GM12878 (cell line): ENCODE results near the gene UBAP1L. TPM values are rescaled to one million over a fixed set of nuclear protein-coding genes. Genes with fewer than 3 reads are reported as not detected.

Experiments used
- ATAC-seq: fragments of 200-7000 bp; cut with Tn5 transposase; 3 replicates; pipeline ENCODE4 v1.9.1; 2020; ENCODE audit warnings: mild to moderate bottlenecking, moderate library complexity
- BruUV-seq: library from RNA; stranded (reverse); fragments of 400-500 nt; replicated peaks from 2 replicates; lab custom pipeline; 2021; lab: Mats Ljungman, UMichigan
- CTCF ChIA-PET: fragments of 300-600 bp; sonication (Branson Sonifier 250); formaldehyde crosslinking; extraction: SDS; loops from one replicate; lab custom pipeline; 2021; ENCODE audit warnings: inconsistent platforms; lab: Yijun Ruan, JAX
- POLR2A ChIA-PET: fragments of 350-600 bp; formaldehyde crosslinking; extraction: SDS; loops from one replicate; lab custom pipeline; 2021; ENCODE audit warnings: inconsistent platforms; lab: Charles Lee
- RAD21 ChIA-PET: fragments of 300-600 bp; sonication (Branson Sonifier 250); formaldehyde crosslinking; loops from one replicate; lab custom pipeline; 2023; ENCODE audit warnings: antibody characterized with exemption; ENCODE audit not compliant: unreplicated experiment; lab: Charles Lee
- SMC1A ChIA-PET: fragments of 300-600 bp; sonication (Branson Sonifier 250); formaldehyde crosslinking; loops from one replicate; lab custom pipeline; 2023; ENCODE audit not compliant: unreplicated experiment, uncharacterized antibody; lab: Charles Lee
- DNase-seq: peaks from one replicate; pipeline ENCODE4 v3.0.0-alpha.2; 2011; ENCODE audit warnings: low read depth, low spot score
- FAIRE-seq: peaks from 3 replicates; lab custom pipeline; 2011; peaks lifted over from hg19 to GRCh38; lab: Jason Lieb, UNC
- H2AFZ ChIP-seq: 2 replicates; pipeline ENCODE4 v1.6.0; 2011; ENCODE audit warnings: low read depth, low read length, control low read depth; ENCODE audit not compliant: control insufficient read depth
- H3K27ac ChIP-seq: 2 replicates; pipeline ENCODE4 v1.5.1; 2011; ENCODE audit warnings: control low read depth; ENCODE audit not compliant: control insufficient read depth, insufficient read depth
- H3K27me3 ChIP-seq, 2 experiments: replicated peaks in 1 of 2; 2 replicates each; pipeline versions ENCODE4 v1.6.0 to v1.6.1; 2011; ENCODE audit warnings: low read length in 1 of 2; ENCODE audit not compliant: control insufficient read depth in 2 of 2, insufficient read depth in 2 of 2
- H3K36me3 ChIP-seq, 2 experiments: 2 replicates each; pipeline ENCODE4 v1.5.1; 2011; ENCODE audit warnings: low read length in 1 of 2; ENCODE audit not compliant: control insufficient read depth in 2 of 2, insufficient read depth in 2 of 2
- H3K4me1 ChIP-seq: 2 replicates; pipeline ENCODE4 v1.6.1; 2011; ENCODE audit warnings: mild to moderate bottlenecking, low read length, moderate library complexity, mixed read lengths; ENCODE audit not compliant: control insufficient read depth, insufficient read depth
- H3K4me2 ChIP-seq: 2 replicates; pipeline ENCODE4 v1.6.0; 2011; ENCODE audit warnings: control low read depth; ENCODE audit not compliant: control insufficient read depth, insufficient read depth
- H3K4me3 ChIP-seq: fragments of 200-600 bp; sonication (generic); 2 replicates; pipeline ENCODE4 v1.5.1; 2016
- H3K79me2 ChIP-seq: 2 replicates; pipeline ENCODE4 v1.6.0; 2011; ENCODE audit warnings: low read length; ENCODE audit not compliant: control insufficient read depth, insufficient read depth
- H3K9ac ChIP-seq: 2 replicates; pipeline ENCODE4 v1.8.0; 2011; ENCODE audit warnings: low read length, control low read depth, mixed read lengths; ENCODE audit not compliant: control insufficient read depth, insufficient read depth
- H3K9me3 ChIP-seq: replicated peaks from 3 replicates; pipeline ENCODE4 v1.5.1; 2011; ENCODE audit warnings: mild to moderate bottlenecking, low read length; ENCODE audit not compliant: control insufficient read depth, insufficient read depth
- H4K20me1 ChIP-seq: 2 replicates; pipeline ENCODE4 v1.6.0; 2011; ENCODE audit not compliant: control insufficient read depth, insufficient read depth
- CHD1 ChIP-seq: IDR thresholded peaks from 2 replicates; pipeline ENCODE4 v1.6.1; 2012; ENCODE audit warnings: low read depth, low read length, improper control_type of control experiment
- DPF2 ChIP-seq: fragments of 450-650 bp; IDR thresholded peaks from 2 replicates; pipeline ENCODE4 v1.6.1; 2017; ENCODE audit warnings: mild to moderate bottlenecking
- GABPA ChIP-seq: IDR thresholded peaks from 2 replicates; pipeline ENCODE4 v1.6.1; 2014; ENCODE audit warnings: antibody characterized with exemption, low read depth, mild to moderate bottlenecking, inconsistent platforms
- JUND ChIP-seq: IDR thresholded peaks from 2 replicates; pipeline ENCODE4 v1.6.1; 2012; ENCODE audit warnings: low read depth, mild to moderate bottlenecking, low read length, improper control_type of control experiment, moderate library complexity
- KLF5 ChIP-seq: fragments of 450-650 bp; IDR thresholded peaks from 2 replicates; pipeline ENCODE4 v1.6.1; 2014; ENCODE audit warnings: mild to moderate bottlenecking; ENCODE audit not compliant: partially characterized antibody
- MXI1 ChIP-seq: fragments of 150-350 bp; IDR thresholded peaks from 2 replicates; pipeline ENCODE4 v1.6.1; 2011; ENCODE audit warnings: low read depth, mild to moderate bottlenecking, inconsistent platforms, low read length, improper control_type of control experiment
- NFXL1 ChIP-seq: fragments of 450-650 bp; IDR thresholded peaks from 2 replicates; pipeline ENCODE4 v1.6.1; 2017; ENCODE audit warnings: antibody characterized with exemption, mild to moderate bottlenecking, borderline replicate concordance
- ZZZ3 ChIP-seq: IDR thresholded peaks from 2 replicates; pipeline ENCODE4 v1.6.1; 2011; ENCODE audit warnings: low read depth; ENCODE audit not compliant: control insufficient read depth, insufficient read length
- WGBS: methylation state at CpG from one replicate; pipeline ENCODE4 v1.1.6; 2016; ENCODE audit warnings: low lambda C conversion rate; ENCODE audit not compliant: insufficient replicate concordance, insufficient coverage; ENCODE audit errors: missing lambda C conversion rate; 5-methylcytosine and 5-hydroxymethylcytosine counted together
- in situ Hi-C: fragments of 300-500 bp; cut with MboI; formaldehyde crosslinking; loops from 9 replicates; pipeline ENCODE4 v1.14.3; 2018; ENCODE audit warnings: mixed read lengths
- intact Hi-C: fragments of 100-400 bp; cut with micrococcal nuclease; formaldehyde crosslinking; loops from one replicate; pipeline ENCODE4 v1.14.2; 2022; ENCODE audit not compliant: unreplicated experiment
- polyA plus RNA-seq, 11 experiments: library from polyadenylated mRNA; depleted of rRNA in 4 of 11; unstranded in 6 of 11; stranded (reverse) in 5 of 11; fragments of >200 nt; fragmentation: Nextera tagmentation in 4 of 11; fragmentation: Illumina TruSeq in 1 of 11; extraction: Ambion mirVana in 4 of 11; extraction: Trizol in 1 of 11; gene quantifications; 1 replicate in 1 of 11; 2 replicates in 10 of 11; pipeline versions ENCODE4 v1.2.1 to v1.2.3, GENCODE V29; 2011 to 2016; ENCODE audit warnings: inconsistent platforms in 2 of 11, missing spikeins in 2 of 11, low read depth in 1 of 11
- total RNA-seq, 4 experiments: library from RNA; depleted of rRNA in 3 of 4; stranded (reverse); fragments of >200 nt in 3 of 4; fragmentation: Illumina TruSeq in 1 of 4; extraction: Trizol in 1 of 4; gene quantifications; 2 replicates each; pipeline versions ENCODE4 v1.2.1 to v1.2.3, GENCODE V29; 2013 to 2021
- TF ChIP-seq, protein P1 (sequence below): fragments of 150-350 bp; IDR thresholded peaks from 2 replicates; pipeline ENCODE4 v1.6.1; 2014; ENCODE audit warnings: mild to moderate bottlenecking, low read depth, low read length
- TF ChIP-seq, protein P2 (sequence below): fragments of 450-650 bp; IDR thresholded peaks from 2 replicates; pipeline ENCODE4 v1.6.1; 2017; ENCODE audit warnings: mild to moderate bottlenecking, low read depth, inconsistent platforms; ENCODE audit not compliant: poor library complexity, severe bottlenecking
- TF ChIP-seq, protein P3 (sequence below): fragments of 450-650 bp; IDR thresholded peaks from 2 replicates; pipeline ENCODE4 v1.6.1; 2017; ENCODE audit warnings: mild to moderate bottlenecking, moderate library complexity
- TF ChIP-seq, protein P4 (sequence below): fragments of 450-650 bp; conservative IDR thresholded peaks from 2 replicates; pipeline ENCODE4 v1.6.1; 2017; ENCODE audit warnings: mild to moderate bottlenecking, moderate library complexity

The UBAP1L gene
- total and polyA plus RNA-seq, 10 of the 15 experiments (the other 5 are each of a cell fraction or from before 2014, with no cell fraction given): 0.03 to 2.6 (median 1.0) TPM

DNA sequence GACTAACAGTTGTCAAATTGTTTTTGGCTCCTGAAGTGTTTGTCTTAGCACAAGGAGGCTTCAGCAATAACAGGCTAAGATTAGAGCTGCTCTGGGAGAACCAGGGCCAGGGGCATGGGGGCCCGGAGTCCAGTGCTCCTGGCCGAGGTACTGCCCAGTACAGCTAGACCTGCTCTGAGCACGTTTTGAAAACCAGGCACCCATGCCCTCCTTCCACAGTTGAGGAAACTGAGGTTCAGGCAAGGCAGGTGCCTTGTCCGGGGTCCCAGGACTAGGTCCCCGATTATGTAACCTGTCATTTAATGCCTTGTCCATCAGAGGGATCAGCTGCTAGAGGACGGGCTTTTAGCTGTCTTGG, 19.3 kb downstream of the UBAP1L start:
- RAD21 ChIA-PET: no interaction called here

More for the DNA sequence above, 19.3 kb downstream of the UBAP1L start:
- H3K9ac ChIP-seq: no peak overlapping the region
- intact Hi-C loops (no loop called here), in situ Hi-C loops (no loop called here)
- no peak overlapping the region for H2AFZ ChIP-seq
- FAIRE-seq (no peak), ATAC-seq (no peak), DNase-seq (no peak)
- H3K27me3 ChIP-seq: no peaks in the 10 kb centered on the region
- ChIA-PET CTCF (interaction anchor here (0.6 to 1.1 kb wide), 2 partner anchors 13 to 65 kb away, joined by 3 to 4 read pairs; no protein-coding TSS in a partner anchor), POLR2A (interaction anchor here (0.6 kb wide), 1 partner anchor 186 kb away, joined by 4 read pairs; no protein-coding TSS in a partner anchor), SMC1A (no interaction called here)
- no peaks in the 10 kb centered on the region; a peak in 2 of 4 replicates for H3K36me3 ChIP-seq
- no peak overlapping the region for H3K4me2 ChIP-seq
- no peaks in the 10 kb centered on the region for H3K79me2 ChIP-seq
- no peak overlapping the region for H3K4me3 ChIP-seq
- H4K20me1 ChIP-seq: no peaks in the 10 kb centered on the region
- no peak for TF ChIP-seq KLF5
- TF ChIP-seq NFXL1: no peak
- TF ChIP-seq, protein P1, sequence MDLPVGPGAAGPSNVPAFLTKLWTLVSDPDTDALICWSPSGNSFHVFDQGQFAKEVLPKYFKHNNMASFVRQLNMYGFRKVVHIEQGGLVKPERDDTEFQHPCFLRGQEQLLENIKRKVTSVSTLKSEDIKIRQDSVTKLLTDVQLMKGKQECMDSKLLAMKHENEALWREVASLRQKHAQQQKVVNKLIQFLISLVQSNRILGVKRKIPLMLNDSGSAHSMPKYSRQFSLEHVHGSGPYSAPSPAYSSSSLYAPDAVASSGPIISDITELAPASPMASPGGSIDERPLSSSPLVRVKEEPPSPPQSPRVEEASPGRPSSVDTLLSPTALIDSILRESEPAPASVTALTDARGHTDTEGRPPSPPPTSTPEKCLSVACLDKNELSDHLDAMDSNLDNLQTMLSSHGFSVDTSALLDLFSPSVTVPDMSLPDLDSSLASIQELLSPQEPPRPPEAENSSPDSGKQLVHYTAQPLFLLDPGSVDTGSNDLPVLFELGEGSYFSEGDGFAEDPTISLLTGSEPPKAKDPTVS: no peak
- TF ChIP-seq DPF2: no peak
- TF ChIP-seq CHD1: no peak
- TF ChIP-seq, protein P2, sequence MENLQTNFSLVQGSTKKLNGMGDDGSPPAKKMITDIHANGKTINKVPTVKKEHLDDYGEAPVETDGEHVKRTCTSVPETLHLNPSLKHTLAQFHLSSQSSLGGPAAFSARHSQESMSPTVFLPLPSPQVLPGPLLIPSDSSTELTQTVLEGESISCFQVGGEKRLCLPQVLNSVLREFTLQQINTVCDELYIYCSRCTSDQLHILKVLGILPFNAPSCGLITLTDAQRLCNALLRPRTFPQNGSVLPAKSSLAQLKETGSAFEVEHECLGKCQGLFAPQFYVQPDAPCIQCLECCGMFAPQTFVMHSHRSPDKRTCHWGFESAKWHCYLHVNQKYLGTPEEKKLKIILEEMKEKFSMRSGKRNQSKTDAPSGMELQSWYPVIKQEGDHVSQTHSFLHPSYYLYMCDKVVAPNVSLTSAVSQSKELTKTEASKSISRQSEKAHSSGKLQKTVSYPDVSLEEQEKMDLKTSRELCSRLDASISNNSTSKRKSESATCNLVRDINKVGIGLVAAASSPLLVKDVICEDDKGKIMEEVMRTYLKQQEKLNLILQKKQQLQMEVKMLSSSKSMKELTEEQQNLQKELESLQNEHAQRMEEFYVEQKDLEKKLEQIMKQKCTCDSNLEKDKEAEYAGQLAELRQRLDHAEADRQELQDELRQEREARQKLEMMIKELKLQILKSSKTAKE: no peak
- TF ChIP-seq, protein P3, sequence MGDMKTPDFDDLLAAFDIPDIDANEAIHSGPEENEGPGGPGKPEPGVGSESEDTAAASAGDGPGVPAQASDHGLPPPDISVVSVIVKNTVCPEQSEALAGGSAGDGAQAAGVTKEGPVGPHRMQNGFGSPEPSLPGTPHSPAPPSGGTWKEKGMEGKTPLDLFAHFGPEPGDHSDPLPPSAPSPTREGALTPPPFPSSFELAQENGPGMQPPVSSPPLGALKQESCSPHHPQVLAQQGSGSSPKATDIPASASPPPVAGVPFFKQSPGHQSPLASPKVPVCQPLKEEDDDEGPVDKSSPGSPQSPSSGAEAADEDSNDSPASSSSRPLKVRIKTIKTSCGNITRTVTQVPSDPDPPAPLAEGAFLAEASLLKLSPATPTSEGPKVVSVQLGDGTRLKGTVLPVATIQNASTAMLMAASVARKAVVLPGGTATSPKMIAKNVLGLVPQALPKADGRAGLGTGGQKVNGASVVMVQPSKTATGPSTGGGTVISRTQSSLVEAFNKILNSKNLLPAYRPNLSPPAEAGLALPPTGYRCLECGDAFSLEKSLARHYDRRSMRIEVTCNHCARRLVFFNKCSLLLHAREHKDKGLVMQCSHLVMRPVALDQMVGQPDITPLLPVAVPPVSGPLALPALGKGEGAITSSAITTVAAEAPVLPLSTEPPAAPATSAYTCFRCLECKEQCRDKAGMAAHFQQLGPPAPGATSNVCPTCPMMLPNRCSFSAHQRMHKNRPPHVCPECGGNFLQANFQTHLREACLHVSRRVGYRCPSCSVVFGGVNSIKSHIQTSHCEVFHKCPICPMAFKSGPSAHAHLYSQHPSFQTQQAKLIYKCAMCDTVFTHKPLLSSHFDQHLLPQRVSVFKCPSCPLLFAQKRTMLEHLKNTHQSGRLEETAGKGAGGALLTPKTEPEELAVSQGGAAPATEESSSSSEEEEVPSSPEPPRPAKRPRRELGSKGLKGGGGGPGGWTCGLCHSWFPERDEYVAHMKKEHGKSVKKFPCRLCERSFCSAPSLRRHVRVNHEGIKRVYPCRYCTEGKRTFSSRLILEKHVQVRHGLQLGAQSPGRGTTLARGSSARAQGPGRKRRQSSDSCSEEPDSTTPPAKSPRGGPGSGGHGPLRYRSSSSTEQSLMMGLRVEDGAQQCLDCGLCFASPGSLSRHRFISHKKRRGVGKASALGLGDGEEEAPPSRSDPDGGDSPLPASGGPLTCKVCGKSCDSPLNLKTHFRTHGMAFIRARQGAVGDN: no peak
- no peak for TF ChIP-seq ZZZ3
- no peak for TF ChIP-seq MXI1
- TF ChIP-seq GABPA: no peak
- TF ChIP-seq JUND: no peak
- TF ChIP-seq, protein P4, sequence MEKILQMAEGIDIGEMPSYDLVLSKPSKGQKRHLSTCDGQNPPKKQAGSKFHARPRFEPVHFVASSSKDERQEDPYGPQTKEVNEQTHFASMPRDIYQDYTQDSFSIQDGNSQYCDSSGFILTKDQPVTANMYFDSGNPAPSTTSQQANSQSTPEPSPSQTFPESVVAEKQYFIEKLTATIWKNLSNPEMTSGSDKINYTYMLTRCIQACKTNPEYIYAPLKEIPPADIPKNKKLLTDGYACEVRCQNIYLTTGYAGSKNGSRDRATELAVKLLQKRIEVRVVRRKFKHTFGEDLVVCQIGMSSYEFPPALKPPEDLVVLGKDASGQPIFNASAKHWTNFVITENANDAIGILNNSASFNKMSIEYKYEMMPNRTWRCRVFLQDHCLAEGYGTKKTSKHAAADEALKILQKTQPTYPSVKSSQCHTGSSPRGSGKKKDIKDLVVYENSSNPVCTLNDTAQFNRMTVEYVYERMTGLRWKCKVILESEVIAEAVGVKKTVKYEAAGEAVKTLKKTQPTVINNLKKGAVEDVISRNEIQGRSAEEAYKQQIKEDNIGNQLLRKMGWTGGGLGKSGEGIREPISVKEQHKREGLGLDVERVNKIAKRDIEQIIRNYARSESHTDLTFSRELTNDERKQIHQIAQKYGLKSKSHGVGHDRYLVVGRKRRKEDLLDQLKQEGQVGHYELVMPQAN: no peak
- no peak overlapping the region for H3K27ac ChIP-seq
- no peaks in the 10 kb centered on the region for H3K4me1 ChIP-seq
- WGBS: 73% methylated on average over 6 of the region's 6 CpGs
- no TSS peak for BruUV-seq
- H3K9me3 ChIP-seq: no peaks in the 10 kb centered on the region
